Smooth muscle cell (in vitro differentiated cells): Measurements from ENCODE around the gene PPP1R13L. TPM values are rescaled to one million over a fixed set of nuclear protein-coding genes. Genes with fewer than 3 reads are reported as not detected.
A peak's percentile ranks its signal among the peaks of the same experiment; 100 is the strongest.
"Not testable (repeated sequence)": the region's sequence is repeated elsewhere in the genome, so short reads cannot be mapped to it uniquely, and the experiment has no call there.

Experiments used
- DNase-seq: peaks from one replicate; lab custom pipeline; 2025; ENCODE audit not compliant: unreplicated experiment; lab: John Stamatoyannopoulos, UW
- H2AFZ ChIP-seq: fragments of 200-600 bp; sonication (generic); 2 replicates; pipeline ENCODE4 v1.6.0; 2016; ENCODE audit warnings: antibody characterized with exemption, low read depth, mild to moderate bottlenecking
- H3F3A ChIP-seq: fragments of 200-600 bp; sonication (generic); 2 replicates; pipeline ENCODE4 v1.6.0; 2017; ENCODE audit warnings: antibody characterized with exemption, low read depth
- H3K27ac ChIP-seq: fragments of 200-600 bp; sonication (generic); 2 replicates; pipeline ENCODE4 v1.5.1; 2016; ENCODE audit warnings: low read depth, mild to moderate bottlenecking
- H3K27me3 ChIP-seq: fragments of 200-600 bp; sonication (generic); 2 replicates; pipeline ENCODE4 v1.6.1; 2016; ENCODE audit warnings: low read depth, mild to moderate bottlenecking
- H3K36me3 ChIP-seq: fragments of 200-600 bp; sonication (generic); 2 replicates; pipeline ENCODE4 v1.5.1; 2016; ENCODE audit warnings: low read depth
- H3K4me1 ChIP-seq: fragments of 200-600 bp; sonication (generic); 2 replicates; pipeline ENCODE4 v1.5.1; 2016; ENCODE audit warnings: low read depth
- H3K4me2 ChIP-seq: fragments of 200-600 bp; sonication (generic); 2 replicates; pipeline ENCODE4 v1.6.0; 2016; ENCODE audit warnings: mild to moderate bottlenecking
- H3K4me3 ChIP-seq: fragments of 200-600 bp; sonication (generic); 2 replicates; pipeline ENCODE4 v1.5.1; 2016; ENCODE audit warnings: mild to moderate bottlenecking
- H3K79me2 ChIP-seq: fragments of 200-600 bp; sonication (generic); 2 replicates; pipeline ENCODE4 v1.6.0; 2016; ENCODE audit warnings: low read depth, mild to moderate bottlenecking
- H3K9ac ChIP-seq: fragments of 200-600 bp; sonication (generic); 2 replicates; pipeline ENCODE4 v1.6.0; 2016; ENCODE audit warnings: low read depth
- H3K9me3 ChIP-seq: fragments of 200-600 bp; sonication (generic); replicated peaks from 2 replicates; pipeline ENCODE4 v1.5.1; 2016; ENCODE audit warnings: low read depth
- H4K20me1 ChIP-seq: fragments of 200-600 bp; sonication (generic); 2 replicates; pipeline ENCODE4 v1.6.0; 2016; ENCODE audit warnings: low read depth
- WGBS: methylation state at CpG from one replicate; pipeline ENCODE4 v1.1.7; 2016; ENCODE audit warnings: low lambda C conversion rate; 5-methylcytosine and 5-hydroxymethylcytosine counted together
- polyA plus RNA-seq: library from polyadenylated mRNA; unstranded; fragments of >200 nt; fragmentation: Nextera tagmentation; extraction: Ambion mirVana; gene quantifications from 2 replicates; pipeline ENCODE4 v1.2.1, GENCODE V29; 2016
- total RNA-seq: library from RNA; depleted of rRNA; stranded (reverse); fragments of >200 nt; gene quantifications from 2 replicates; pipeline ENCODE4 v1.2.3, GENCODE V29; 2014
- TF ChIP-seq, protein P1 (sequence below): fragments of 200-600 bp; sonication (generic); IDR thresholded peaks from 2 replicates; pipeline ENCODE4 v1.5.1; 2017; ENCODE audit warnings: borderline replicate concordance, mild to moderate bottlenecking, antibody characterized with exemption; ENCODE audit not compliant: insufficient read depth, poor library complexity, severe bottlenecking

Gene PPP1R13L
- total and polyA plus RNA-seq, 2 experiments from 2014 or later = 28.1 to 66.4 TPM

DNA sequence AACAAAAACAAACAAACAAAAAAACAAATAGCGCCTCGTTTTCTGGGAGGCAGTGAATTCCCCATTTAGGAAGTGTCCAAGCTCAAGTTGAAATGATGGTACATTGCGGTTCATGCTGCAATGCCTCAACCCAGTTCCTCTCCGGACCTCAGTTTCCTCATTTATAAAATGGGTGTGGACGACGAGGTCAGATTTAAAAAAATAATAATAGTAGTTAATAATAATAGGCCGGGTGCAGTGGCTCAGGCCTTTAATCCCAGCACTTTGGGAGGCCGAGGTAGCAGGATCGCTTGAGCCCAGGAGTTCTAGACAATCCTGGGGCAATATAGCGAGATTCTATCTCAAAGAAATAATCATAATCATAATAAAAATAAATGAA lies 34.3 kb upstream of the PPP1R13L start:
- Histone ChIP-seq H3K4me2 (peak overlapping the region; percentile 89), H3K9ac (peak overlapping the region; percentile 87), H3K36me3 (no peaks in the 10 kb centered on the region), H3K27me3 (no peaks in the 10 kb centered on the region), H3K79me2 (no peaks in the 10 kb centered on the region), H2AFZ (peak overlapping the region; percentile 28), H4K20me1 (no peaks in the 10 kb centered on the region), H3K4me3 (peak overlapping the region; percentile 86), H3K9me3 (no peaks in the 10 kb centered on the region), H3K27ac (peak overlapping the region; percentile 87), H3K4me1 (no peaks in the 10 kb centered on the region), H3F3A (peaks cover 26% of the 10 kb centered on the region)
- 38% methylated on average over 10 of the region's 10 CpGs for WGBS
- no peak for DNase-seq
- TF ChIP-seq, protein P1, sequence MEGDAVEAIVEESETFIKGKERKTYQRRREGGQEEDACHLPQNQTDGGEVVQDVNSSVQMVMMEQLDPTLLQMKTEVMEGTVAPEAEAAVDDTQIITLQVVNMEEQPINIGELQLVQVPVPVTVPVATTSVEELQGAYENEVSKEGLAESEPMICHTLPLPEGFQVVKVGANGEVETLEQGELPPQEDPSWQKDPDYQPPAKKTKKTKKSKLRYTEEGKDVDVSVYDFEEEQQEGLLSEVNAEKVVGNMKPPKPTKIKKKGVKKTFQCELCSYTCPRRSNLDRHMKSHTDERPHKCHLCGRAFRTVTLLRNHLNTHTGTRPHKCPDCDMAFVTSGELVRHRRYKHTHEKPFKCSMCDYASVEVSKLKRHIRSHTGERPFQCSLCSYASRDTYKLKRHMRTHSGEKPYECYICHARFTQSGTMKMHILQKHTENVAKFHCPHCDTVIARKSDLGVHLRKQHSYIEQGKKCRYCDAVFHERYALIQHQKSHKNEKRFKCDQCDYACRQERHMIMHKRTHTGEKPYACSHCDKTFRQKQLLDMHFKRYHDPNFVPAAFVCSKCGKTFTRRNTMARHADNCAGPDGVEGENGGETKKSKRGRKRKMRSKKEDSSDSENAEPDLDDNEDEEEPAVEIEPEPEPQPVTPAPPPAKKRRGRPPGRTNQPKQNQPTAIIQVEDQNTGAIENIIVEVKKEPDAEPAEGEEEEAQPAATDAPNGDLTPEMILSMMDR = no peak

DNA sequence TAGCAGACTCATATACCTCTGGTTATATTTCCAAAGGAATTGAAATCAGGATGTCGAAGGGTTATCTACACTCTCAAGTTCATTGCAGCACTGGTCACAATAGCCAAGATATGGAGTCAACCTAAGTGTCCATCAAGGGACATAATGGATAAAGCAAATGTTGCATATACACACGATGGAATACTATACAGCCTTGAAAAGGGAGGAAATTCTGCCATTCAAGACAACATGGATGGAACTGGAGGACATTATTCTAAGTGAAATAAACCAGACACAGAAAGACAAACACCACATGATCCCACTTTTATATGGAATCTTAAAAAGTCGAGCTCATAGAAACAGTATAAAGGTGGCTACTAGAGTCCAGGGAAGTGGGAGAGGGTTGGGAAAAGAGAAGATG lies 32.5 kb upstream of the PPP1R13L start:
- H3K4me2 ChIP-seq = no peak overlapping the region
- H3K27me3 ChIP-seq = no peaks in the 10 kb centered on the region
- no peaks in the 10 kb centered on the region for H3K79me2 ChIP-seq
- no peaks in the 10 kb centered on the region for H4K20me1 ChIP-seq
- H3K27ac ChIP-seq = no peak overlapping the region
- no peak overlapping the region for H3K9ac ChIP-seq
- H3K4me3 ChIP-seq = no peak overlapping the region
- TF ChIP-seq, protein P1 = no peak
- WGBS = 93% methylated on average over 3 of the region's 3 CpGs
- H3F3A ChIP-seq = peaks cover 26% of the 10 kb centered on the region
- DNase-seq = no peak
- no peak overlapping the region for H2AFZ ChIP-seq
- no peaks in the 10 kb centered on the region for H3K9me3 ChIP-seq
- no peaks in the 10 kb centered on the region for H3K4me1 ChIP-seq
- no peaks in the 10 kb centered on the region for H3K36me3 ChIP-seq

DNA sequence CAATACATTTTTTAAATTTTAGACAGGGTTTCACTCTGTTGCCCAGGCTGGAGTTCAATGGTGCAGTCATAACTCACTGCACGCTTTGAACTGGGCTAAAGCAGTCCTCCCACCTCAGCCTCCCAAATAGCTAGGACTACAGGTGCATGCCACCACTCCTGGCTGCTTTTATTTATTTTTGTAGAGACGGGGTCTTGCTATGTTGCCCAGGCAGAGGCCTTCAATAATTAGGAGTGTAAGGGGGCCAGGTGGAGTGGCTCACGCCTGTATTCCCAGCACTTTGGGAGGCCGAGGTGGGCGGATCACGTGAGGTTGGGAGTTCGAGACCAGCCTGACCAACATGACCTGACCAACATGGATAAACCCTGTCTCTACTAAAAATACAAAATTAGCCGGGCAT lies 27.7 kb upstream of the PPP1R13L start:
- H3K27me3 ChIP-seq, H3K4me1 ChIP-seq, H3K4me3 ChIP-seq, H3F3A ChIP-seq, H3K9me3 ChIP-seq, H3K9ac ChIP-seq, H3K27ac ChIP-seq, H2AFZ ChIP-seq, H3K4me2 ChIP-seq, H4K20me1 ChIP-seq, DNase-seq, H3K36me3 ChIP-seq, H3K79me2 ChIP-seq: not testable (repeated sequence)
- 94% methylated on average over 8 of the region's 8 CpGs for WGBS

DNA sequence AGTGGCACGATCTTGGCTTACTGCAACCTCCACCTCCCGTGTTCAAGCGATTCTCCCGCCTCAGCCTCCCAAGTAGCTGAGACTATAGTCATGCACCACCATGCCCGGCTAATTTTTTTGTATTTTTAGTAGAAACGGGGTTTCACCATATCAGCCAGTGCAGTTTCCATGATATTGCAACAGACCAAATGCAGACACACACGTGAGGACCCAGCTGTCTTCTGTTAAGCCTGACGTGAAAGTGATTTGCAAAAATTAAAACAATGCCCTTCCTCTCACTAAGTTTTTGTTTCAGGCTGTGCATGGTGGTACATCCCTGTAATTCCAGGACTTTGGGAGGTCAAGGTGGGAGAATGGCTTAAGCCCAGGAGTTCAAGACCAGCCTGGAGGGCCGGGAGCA lies 26.1 kb upstream of the PPP1R13L start:
- not testable (repeated sequence) for H2AFZ ChIP-seq, H3K27ac ChIP-seq, H3K36me3 ChIP-seq, H3K9me3 ChIP-seq, H3F3A ChIP-seq, H3K27me3 ChIP-seq, H3K9ac ChIP-seq, H3K79me2 ChIP-seq, H3K4me1 ChIP-seq, DNase-seq, H3K4me3 ChIP-seq, H3K4me2 ChIP-seq, H4K20me1 ChIP-seq
- 74% methylated on average over 9 of the region's 9 CpGs for WGBS

DNA sequence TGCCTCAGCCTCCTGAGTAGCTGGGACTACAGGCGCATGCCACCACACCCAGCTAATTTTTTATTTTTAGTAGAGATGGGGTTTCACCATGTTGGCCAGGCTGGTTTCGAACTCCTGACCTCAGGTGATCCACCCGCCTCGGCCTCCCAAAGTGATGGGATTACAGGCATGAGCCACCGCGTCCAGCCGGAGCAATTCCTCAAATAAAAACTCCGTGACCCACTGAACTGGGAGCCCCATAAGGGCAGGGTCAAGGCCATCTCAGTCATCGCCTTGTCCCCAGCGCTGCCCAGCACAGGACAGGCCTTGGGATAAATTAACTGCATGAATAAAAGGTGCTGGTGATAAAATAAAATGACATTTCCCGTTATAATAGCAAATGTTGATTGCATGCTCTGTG lies 25.0 kb upstream of the PPP1R13L start:
- not testable (repeated sequence) for H3K9ac ChIP-seq, H3K27me3 ChIP-seq, H3K4me2 ChIP-seq, H4K20me1 ChIP-seq, DNase-seq, H3K36me3 ChIP-seq, H3K4me3 ChIP-seq, H3K4me1 ChIP-seq, H3K79me2 ChIP-seq, H3K9me3 ChIP-seq, H2AFZ ChIP-seq
- Histone ChIP-seq H3K27ac (peak overlapping the region; percentile 79), H3F3A (peaks cover 15% of the 10 kb centered on the region)
- WGBS = 93% methylated on average over 11 of the region's 11 CpGs
